NCI-H69 (cell line): ENCODE results near the gene BCS1L.

Experiments used
- DNase-seq: peaks from one replicate; lab custom pipeline; 2025; lab: John Stamatoyannopoulos, UW

Gene BCS1L

GRCh38 chr2:218659258-218659987 is at the start of gene BCS1L, which contains the start of gene ZNF142:
TSS of gene BCS1L (plus strand) at chr2:218659683. CDS start at chr2:218660988, 1,305 bp downstream.
TSS of gene ZNF142 (minus strand) at chr2:218659623. CDS start at chr2:218656429, 3,194 bp downstream.
- DNase-seq, result peak; percentile 92

- no peak for DNase-seq
Observed at GRCh38 chr2:218615868-218616315, 43.6 kb upstream of the BCS1L start.

GRCh38 chr2:218618102-218618860 is 41.2 kb upstream of the BCS1L start:
- peak; percentile 44 for DNase-seq

GRCh38 chr2:218621007-218621406 is 38.5 kb upstream of the BCS1L start:
- no peak for DNase-seq

GRCh38 chr2:218622606-218623365 is 36.7 kb upstream of the BCS1L start:
- DNase-seq, result no peak

- no peak for DNase-seq
Observed at GRCh38 chr2:218623366-218623705, 36.1 kb upstream of the BCS1L start.

- DNase-seq, result no peak
Observed at GRCh38 chr2:218626369-218626768, 33.1 kb upstream of the BCS1L start.

GRCh38 chr2:218627939-218628338 is 31.5 kb upstream of the BCS1L start:
- DNase-seq, result no peak

GRCh38 chr2:218631837-218632236 is 27.6 kb upstream of the BCS1L start:
- DNase-seq, result peak; percentile 19

GRCh38 chr2:218635719-218636118 is 23.8 kb upstream of the BCS1L start:
- DNase-seq, result no peak

- DNase-seq, result no peak
Observed at GRCh38 chr2:218638372-218638771, 21.1 kb upstream of the BCS1L start.

GRCh38 chr2:218642121-218642656 is 17.3 kb upstream of the BCS1L start:
- no peak for DNase-seq

- no peak for DNase-seq
Observed at GRCh38 chr2:218642786-218643185, 16.7 kb upstream of the BCS1L start.

- DNase-seq, result no peak
Observed at GRCh38 chr2:218643751-218644310, 15.7 kb upstream of the BCS1L start.

GRCh38 chr2:218644721-218645120 is 14.8 kb upstream of the BCS1L start:
- no peak for DNase-seq

- no peak for DNase-seq
Observed at GRCh38 chr2:218645126-218645525, 14.4 kb upstream of the BCS1L start.

GRCh38 chr2:218648088-218648786 is 11.2 kb upstream of the BCS1L start:
- DNase-seq, result peak; percentile 33

GRCh38 chr2:218648787-218649100 is 10.7 kb upstream of the BCS1L start:
- no peak for DNase-seq

GRCh38 chr2:218655751-218656150 is 3.7 kb upstream of the BCS1L start:
- no peak for DNase-seq

GRCh38 chr2:218658671-218659257 is 719 bp upstream of the BCS1L start:
- DNase-seq, result peak; percentile 65

- no peak for DNase-seq
Observed at GRCh38 chr2:218659988-218660358, 490 bp downstream of the BCS1L start.
